ENCODE data around the gene TRIM56.
"Not testable (repeated sequence)": the region's sequence is repeated elsewhere in the genome, so short reads cannot be mapped to it uniquely, and the experiment has no call there.

TRIM56 gene

GRCh38 chr7:101066833-101067177 is 18.5 kb upstream of the TRIM56 start:
- Histone ChIP-seq H3K27me3 (ENCODE audit: insufficient read depth, poor library complexity, severe bottlenecking) (no peaks in the 10 kb centered on the region), H3K4me3 (replicated peaks; ENCODE audit: insufficient read depth, low read length) (no peak overlapping the region), H3K27ac (replicated peaks) (no peak overlapping the region)
- DNase-seq (ENCODE audit: low read depth in 1 of 2, low spot score in 1 of 2) = no peak
- TF ChIP-seq SPI1 (IDR thresholded peaks at IDR 0.05; ENCODE audit: borderline replicate concordance, low read depth) (no peak), CTCF (IDR thresholded peaks at IDR 0.05; ENCODE audit: insufficient read depth, low read length) (no peak), GABPA (IDR thresholded peaks at IDR 0.05; ENCODE audit: low read depth) (no peak), REST (IDR thresholded peaks at IDR 0.05; ENCODE audit: insufficient replicate concordance, low read depth) (no peak), POLR2AphosphoS5 (IDR thresholded peaks at IDR 0.05; ENCODE audit: low read depth) (no peak)

- Histone ChIP-seq H3K4me3 (replicated peaks; ENCODE audit: insufficient read depth, low read length) (no peak overlapping the region), H3K27ac (replicated peaks) (no peak overlapping the region), H3K27me3 (ENCODE audit: insufficient read depth, poor library complexity, severe bottlenecking) (no peaks in the 10 kb centered on the region)
- TF ChIP-seq GABPA (IDR thresholded peaks at IDR 0.05; ENCODE audit: low read depth) (no peak), SPI1 (IDR thresholded peaks at IDR 0.05; ENCODE audit: borderline replicate concordance, low read depth) (no peak), REST (IDR thresholded peaks at IDR 0.05; ENCODE audit: insufficient replicate concordance, low read depth) (no peak), CTCF (IDR thresholded peaks at IDR 0.05; ENCODE audit: insufficient read depth, low read length) (no peak), POLR2AphosphoS5 (IDR thresholded peaks at IDR 0.05; ENCODE audit: low read depth) (no peak)
- DNase-seq (ENCODE audit: low read depth in 1 of 2, low spot score in 1 of 2) = no peak
Observed at GRCh38 chr7:101068401-101068800, 16.9 kb upstream of the TRIM56 start.

GRCh38 chr7:101071362-101072104 is 13.7 kb upstream of the TRIM56 start:
- DNase-seq (ENCODE audit: low read depth in 1 of 2, low spot score in 1 of 2); H3K4me3 ChIP-seq (replicated peaks; ENCODE audit: insufficient read depth, low read length); H3K27me3 ChIP-seq (ENCODE audit: insufficient read depth, poor library complexity, severe bottlenecking); H3K27ac ChIP-seq (replicated peaks): not testable (repeated sequence)

- Histone ChIP-seq H3K27me3 (ENCODE audit: insufficient read depth, poor library complexity, severe bottlenecking) (no peaks in the 10 kb centered on the region), H3K27ac (replicated peaks) (no peak overlapping the region), H3K4me3 (replicated peaks; ENCODE audit: insufficient read depth, low read length) (no peak overlapping the region)
- no peak for DNase-seq (ENCODE audit: low read depth in 1 of 2, low spot score in 1 of 2)
- no peak for TF ChIP-seq SPI1 (IDR thresholded peaks at IDR 0.05; ENCODE audit: borderline replicate concordance, low read depth)
- no peak for TF ChIP-seq CTCF (IDR thresholded peaks at IDR 0.05; ENCODE audit: insufficient read depth, low read length)
Observed at GRCh38 chr7:101075646-101076045, 9.6 kb upstream of the TRIM56 start.

GRCh38 chr7:101076183-101076582 is 9.1 kb upstream of the TRIM56 start:
- not testable (repeated sequence) for H3K27me3 ChIP-seq (ENCODE audit: insufficient read depth, poor library complexity, severe bottlenecking); H3K27ac ChIP-seq (replicated peaks); DNase-seq (ENCODE audit: low read depth in 1 of 2, low spot score in 1 of 2); H3K4me3 ChIP-seq (replicated peaks; ENCODE audit: insufficient read depth, low read length)

Measured in HL-60 (cell line).